Ovary (tissue), 9 donors: ENCODE measurements around the gene S100PBP. TPM values are rescaled to one million over a fixed set of nuclear protein-coding genes. Genes with fewer than 3 reads are reported as not detected.
"Not testable (repeated sequence)": the region's sequence is repeated elsewhere in the genome, so short reads cannot be mapped to it uniquely, and the experiment has no call there.

Source experiments
- DNase-seq, 5 donors: peaks; one replicate each; pipeline ENCODE4 v3.0.0-alpha.2; 2019 to 2020
- H3K27ac ChIP-seq, 2 donors: fragments of 200-600 bp; one replicate each; pipeline versions ENCODE4 v1.5.1 to v1.8.0; 2019 to 2022
- H3K27me3 ChIP-seq: fragments of 200-600 bp; one replicate; pipeline ENCODE4 v1.8.0; 2022
- H3K36me3 ChIP-seq: fragments of 200-600 bp; sonication (generic); one replicate; pipeline ENCODE4 v1.5.1; 2019
- H3K4me1 ChIP-seq: one replicate; pipeline ENCODE4 v1.8.1; 2013; ENCODE audit warnings: mild to moderate bottlenecking, moderate library complexity; ENCODE audit not compliant: insufficient read depth
- H3K4me3 ChIP-seq: fragments of 200-600 bp; sonication (generic); one replicate; pipeline ENCODE4 v1.5.1; 2017
- H3K9me3 ChIP-seq, 2 donors: fragments of 200-600 bp in 1 of 2; sonication (generic) in 1 of 2; one replicate each; pipeline versions ENCODE4 v1.5.1 to v1.8.1; 2013 to 2019; ENCODE audit warnings: mild to moderate bottlenecking in 1 of 2, moderate library complexity in 1 of 2
- CTCF ChIP-seq, 3 donors: fragments of 450-650 bp in 2 of 3; fragments of 200-600 bp in 1 of 3; IDR thresholded peaks; one replicate each; pipeline versions ENCODE4 v1.5.1 to v1.8.0; 2016 to 2022; ENCODE audit warnings: antibody characterized with exemption in 3 of 3, mild to moderate bottlenecking in 1 of 3
- EP300 ChIP-seq: sonication (generic); formaldehyde crosslinking; IDR thresholded peaks from one replicate; pipeline ENCODE4 v1.6.1; 2017; ENCODE audit warnings: antibody characterized with exemption
- POLR2A ChIP-seq: fragments of 450-650 bp; IDR thresholded peaks from one replicate; pipeline ENCODE4 v1.6.1; 2017; ENCODE audit warnings: antibody characterized with exemption, mild to moderate bottlenecking, moderate library complexity
- WGBS, 3 donors: extraction: QIAGEN DNeasy Blood & Tissue Kit in 1 of 3; methylation state at CpG; one replicate each; pipeline versions ENCODE4 v1.1.5 to v1.1.7; 2013 to 2017; 5-methylcytosine and 5-hydroxymethylcytosine counted together
- intact Hi-C, 4 donors: fragments of 100-400 bp; cut with DNase I; formaldehyde crosslinking; loops; one replicate each; pipeline versions ENCODE4 v1.11.0 to v1.15.1; 2022 to 2023
- polyA plus RNA-seq, 2 donors: library from polyadenylated mRNA; stranded (reverse); fragments of 200-250 nt in 1 of 2; fragments of 350-450 nt in 1 of 2; fragmentation: Illumina TruSeq in 1 of 2; extraction: RNeasy Lipid Tissue Mini Kit (QIAGEN cat#74804) in 1 of 2; gene quantifications; one replicate each; pipeline ENCODE4 v1.2.3, GENCODE V29; 2013 to 2014
- total RNA-seq, 7 donors: library from RNA; depleted of rRNA in 2 of 7; stranded (reverse); fragments of >200 nt in 2 of 7; fragmentation: NEBNext Ultra II Directional in 3 of 7; extraction: Animal tissue kit (Norgen Biotek cat#: 25700) in 3 of 7; gene quantifications; one replicate each; pipeline versions ENCODE4 v1.1.0 to v1.2.4, GENCODE V29; 2016 to 2023
- donor health status: DM: no; HTN: no; CAD: no; lungs with moderate emphysema.
- donor health status: DM: no; HTN: no; CAD: no.
- donor health status: Bipolar disorder and iron deficiency.
- donor health status: DM: yes; HTN: yes; CAD: no.
- donor health status: DM: no; HTN: no; CAD: no.
- donor health status: DM: yes; HTN: yes; CAD: no.

Gene S100PBP
- total and polyA plus RNA-seq, 9 donors: 18.1 to 64.2 (median 42.6) TPM

GRCh38 chr1:32791881-32792280 is 25.6 kb upstream of the S100PBP start:
- no peak overlapping the region for H3K27ac ChIP-seq
- intact Hi-C loops: no loop called here
- H3K27me3 ChIP-seq: no peaks in the 10 kb centered on the region
- no peak overlapping the region for H3K4me3 ChIP-seq
- no peaks in the 10 kb centered on the region for H3K9me3 ChIP-seq
- WGBS, 3 donors: 90 to 96% (median 94%) methylated on average over 1 of the region's 1 CpG
- no peak for TF ChIP-seq POLR2A
- TF ChIP-seq CTCF (IDR thresholded peaks at IDR 0.05): no peak
- no peak for TF ChIP-seq EP300
- DNase-seq: no peak
- no peaks in the 10 kb centered on the region for H3K36me3 ChIP-seq
- H3K4me1 ChIP-seq: peaks cover 1% of the 10 kb centered on the region

GRCh38 chr1:32795763-32796162 is 21.7 kb upstream of the S100PBP start:
- H3K4me1 ChIP-seq, H3K9me3 ChIP-seq, H3K4me3 ChIP-seq, H3K27ac ChIP-seq, H3K27me3 ChIP-seq, H3K36me3 ChIP-seq, DNase-seq, intact Hi-C loops: not testable (repeated sequence)
- WGBS, 3 donors: 53 to 76% (median 57%) methylated on average over 4 of the region's 4 CpGs

- H3K4me3 ChIP-seq: no peak overlapping the region
- intact Hi-C loops: no loop called here
Observed at GRCh38 chr1:32797456-32797855, 20.0 kb upstream of the S100PBP start.

GRCh38 chr1:32798191-32798590 is 19.3 kb upstream of the S100PBP start:
- Histone ChIP-seq H3K4me1 (peaks cover 1% of the 10 kb centered on the region), H3K27ac (no peak overlapping the region), H3K27me3 (no peaks in the 10 kb centered on the region), H3K36me3 (no peaks in the 10 kb centered on the region), H3K4me3 (no peak overlapping the region), H3K9me3 (no peaks in the 10 kb centered on the region)
- 92 to 99% (median 95%) methylated on average over 4 of the region's 4 CpGs for whole genome bisulfite sequencing, 3 donors
- TF ChIP-seq EP300 (no peak), CTCF (IDR thresholded peaks at IDR 0.05) (no peak), POLR2A (no peak)
- no peak for DNase-seq
- intact Hi-C loops: no loop called here

More at GRCh38 chr1:32797456-32797855, 20.0 kb upstream of the S100PBP start:
- H3K4me1 ChIP-seq: peaks cover 1% of the 10 kb centered on the region
- DNase-seq: no peak
- WGBS, 3 donors: 93 to 97% (median 96%) methylated on average over 1 of the region's 1 CpG
- H3K9me3 ChIP-seq: no peaks in the 10 kb centered on the region
- H3K27ac ChIP-seq: no peak overlapping the region
- TF ChIP-seq POLR2A (no peak), EP300 (no peak), CTCF (IDR thresholded peaks at IDR 0.05) (no peak)
- no peaks in the 10 kb centered on the region for H3K27me3 ChIP-seq
- no peaks in the 10 kb centered on the region for H3K36me3 ChIP-seq

GRCh38 chr1:32798679-32799416 is 18.6 kb upstream of the S100PBP start:
- TF ChIP-seq CTCF (IDR thresholded peaks at IDR 0.05) (no peak), POLR2A (no peak)
- no peak for DNase-seq
- Histone ChIP-seq H3K9me3 (no peaks in the 10 kb centered on the region), H3K36me3 (no peaks in the 10 kb centered on the region), H3K4me3 (no peak overlapping the region), H3K4me1 (peaks cover 1% of the 10 kb centered on the region), H3K27ac (no peak overlapping the region), H3K27me3 (no peaks in the 10 kb centered on the region)
- WGBS, 3 donors: 80 to 88% (median 83%) methylated on average over 8 of the region's 8 CpGs
- intact Hi-C loops: no loop called here
